Measurements from ENCODE around the gene NELFB.

NELFB gene

DNA sequence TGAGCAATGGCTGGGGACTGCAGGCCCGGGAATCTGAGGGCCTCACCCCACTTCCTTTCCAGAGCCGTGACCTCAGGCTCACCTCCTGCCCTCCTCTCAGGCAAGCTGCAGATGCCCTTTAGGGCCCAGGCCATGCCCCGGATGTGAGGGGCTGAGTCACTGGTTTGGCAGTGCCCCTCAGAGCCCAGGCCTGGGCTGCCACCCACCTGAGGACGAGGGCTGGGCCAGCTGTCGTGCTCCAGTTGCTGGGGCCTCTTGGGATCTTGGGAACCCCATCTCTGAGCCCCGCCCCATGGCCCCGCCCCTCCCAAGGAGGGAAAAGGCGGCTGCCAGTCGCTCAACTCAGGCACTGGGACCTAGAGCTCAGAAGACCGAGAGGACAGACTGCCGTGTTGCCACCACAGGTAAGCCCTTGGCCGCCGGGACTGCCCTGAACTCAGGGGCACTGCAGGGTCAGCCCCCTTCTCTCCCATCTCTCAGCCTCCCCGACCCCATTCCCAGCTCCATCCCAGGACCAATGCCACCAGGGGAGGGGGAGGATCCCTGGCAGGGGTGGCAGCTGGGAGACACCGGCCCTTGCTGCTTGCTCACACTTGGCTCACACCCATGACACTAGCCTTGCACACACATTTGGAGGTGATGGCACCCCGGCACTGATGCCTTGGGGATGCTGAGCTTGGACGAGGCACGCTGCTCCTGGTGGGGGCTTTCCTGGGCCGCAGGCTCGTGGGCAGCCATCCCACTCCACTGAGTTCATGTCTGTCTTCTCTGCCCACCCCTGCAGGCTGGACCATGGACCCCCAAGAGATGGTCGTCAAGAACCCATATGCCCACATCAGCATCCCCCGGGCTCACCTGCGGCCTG, 30.1 kb upstream of the NELFB start, which contains the start of gene CYSRT1:
TSS of gene CYSRT1 (plus strand) at position 345 of the 865 bp plus-strand sequence. CDS start at position 793, 448 bp downstream.
- no peak for DNase-seq

DNA sequence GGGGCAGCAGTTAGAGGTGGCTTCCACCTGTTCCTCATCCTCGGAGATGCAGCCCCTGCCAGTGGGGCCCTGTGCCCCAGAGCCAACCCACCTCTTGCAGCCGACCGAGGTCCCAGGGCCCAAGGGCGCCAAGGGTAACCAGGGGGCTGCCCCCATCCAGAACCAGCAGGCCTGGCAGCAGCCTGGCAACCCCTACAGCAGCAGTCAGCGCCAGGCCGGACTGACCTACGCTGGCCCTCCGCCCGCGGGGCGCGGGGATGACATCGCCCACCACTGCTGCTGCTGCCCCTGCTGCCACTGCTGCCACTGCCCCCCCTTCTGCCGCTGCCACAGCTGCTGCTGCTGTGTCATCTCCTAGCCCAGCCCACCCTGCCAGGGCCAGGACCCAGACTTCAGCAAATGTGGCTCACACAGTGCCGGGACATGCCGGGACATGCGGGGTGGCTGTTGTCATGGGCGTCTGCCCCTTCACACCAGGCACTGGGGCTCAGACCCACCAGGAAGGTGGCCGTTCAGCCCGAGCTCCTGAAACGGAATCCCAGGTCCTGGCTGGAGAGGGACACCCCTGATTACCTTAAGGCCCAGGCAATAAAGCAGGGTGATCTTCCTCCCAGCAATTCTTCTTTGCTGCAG, 29.3 kb upstream of the NELFB start:
- no peak for DNase-seq

DNA sequence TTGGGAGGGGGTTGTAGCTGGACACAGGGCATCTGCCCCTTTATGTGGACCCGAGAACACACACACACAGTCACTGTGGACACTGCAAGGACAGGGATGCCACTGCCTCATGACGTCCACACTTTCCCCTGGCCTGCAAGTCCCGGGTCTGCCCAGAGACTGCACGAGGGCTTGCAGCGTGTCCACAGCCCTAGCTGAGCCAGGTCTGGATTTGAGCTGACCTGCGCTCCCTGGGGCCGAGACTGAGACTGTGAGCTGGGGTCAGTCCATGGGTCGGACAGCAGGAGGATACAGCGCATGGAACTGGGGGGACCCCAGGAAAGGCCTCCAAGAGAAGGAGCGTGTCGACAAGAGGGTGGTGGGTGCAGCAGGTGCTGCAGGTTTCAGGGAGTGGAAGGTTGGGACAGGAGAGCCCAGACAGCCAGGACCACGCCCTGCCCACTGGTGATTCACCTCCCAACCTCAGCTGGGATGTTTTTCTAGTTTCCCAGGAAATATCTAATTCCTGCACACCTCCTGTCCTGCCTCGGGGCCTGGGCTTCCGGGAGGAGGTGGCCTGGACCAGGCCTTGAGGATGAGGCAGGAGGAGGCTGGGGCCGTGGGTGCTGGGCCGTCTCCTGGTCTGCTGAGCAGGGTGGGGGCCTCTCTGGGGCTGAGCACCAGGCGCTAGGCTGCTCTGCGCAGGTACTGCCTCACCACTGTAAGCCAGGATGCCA, 28.6 kb upstream of the NELFB start:
- no peak for DNase-seq

DNA sequence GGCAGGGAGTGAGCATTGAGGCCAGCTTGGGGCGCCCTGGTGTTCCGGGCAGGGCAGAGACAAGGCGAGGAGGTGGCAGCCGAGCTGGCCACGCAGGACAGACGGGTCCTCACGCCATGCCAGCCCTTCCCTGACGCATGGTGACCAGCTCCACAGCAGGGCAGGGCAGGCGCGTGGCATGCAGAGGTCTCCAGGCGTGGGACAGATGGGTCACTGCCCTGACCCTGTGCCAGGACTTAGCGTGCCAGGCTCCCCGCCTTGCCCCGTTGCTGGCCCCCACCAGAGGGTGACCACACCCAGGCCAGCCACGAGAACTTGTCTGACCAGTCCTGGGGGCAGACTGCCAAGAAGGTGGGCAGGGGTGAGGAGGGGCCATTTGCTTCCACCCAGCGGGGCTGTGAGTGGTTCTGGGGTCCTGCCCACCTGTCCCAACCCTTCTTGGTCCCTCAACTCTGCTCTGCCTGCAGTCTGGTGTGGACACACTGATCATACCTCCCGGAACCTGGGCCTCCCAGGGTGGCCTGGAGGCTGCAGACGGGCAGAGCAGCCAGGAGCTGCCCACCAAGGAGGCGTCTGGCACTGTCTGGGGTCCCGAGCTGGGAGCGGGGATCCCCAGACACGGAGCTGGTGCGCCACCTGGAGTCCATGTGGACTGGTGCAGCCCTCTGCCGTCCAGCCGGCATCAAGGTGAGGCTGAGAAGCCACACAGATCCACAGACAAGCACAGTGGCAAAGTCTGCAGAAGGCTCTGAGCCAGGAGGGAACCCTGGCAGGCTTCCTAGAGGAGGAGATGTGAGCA, 27.9 kb upstream of the NELFB start, which contains the start of gene RNF224:
TSS of gene RNF224 (plus strand) at position 449 of the 799 bp plus-strand sequence. CDS start 834 bp downstream, outside the sequence.
- DNase-seq = peak; percentile 76

DNA sequence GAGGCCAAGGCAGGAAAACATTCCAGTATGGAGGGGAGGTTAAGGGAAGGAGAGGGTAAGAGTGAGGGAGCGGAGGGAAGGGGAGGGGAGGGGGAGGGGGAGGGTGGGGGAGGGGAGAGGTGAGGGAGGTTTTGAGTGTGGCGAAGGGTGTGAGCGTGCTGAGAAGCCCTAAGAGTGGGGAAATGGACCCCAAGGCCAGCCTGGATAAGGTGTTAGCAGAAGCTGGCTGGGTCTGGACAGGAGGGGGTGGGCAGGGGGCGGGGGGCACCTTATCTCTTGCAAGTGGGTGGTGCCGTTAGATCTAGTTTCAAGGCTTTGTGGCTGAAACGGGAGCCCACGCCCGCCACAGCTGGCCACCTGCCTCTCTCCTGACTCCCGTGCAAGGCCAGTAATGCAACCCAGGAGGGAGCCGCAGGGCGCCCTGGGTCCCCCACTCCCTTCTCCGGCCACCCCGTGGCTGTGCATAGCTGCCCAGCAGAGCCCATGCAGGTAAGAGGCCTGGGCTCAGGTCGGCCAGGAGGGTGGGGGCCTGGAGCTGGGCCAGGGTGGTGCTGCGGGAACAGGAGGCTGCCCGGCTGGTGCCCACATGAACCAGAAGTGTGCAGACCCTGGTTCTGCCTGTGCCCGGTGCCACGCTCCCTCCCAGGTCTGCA, 27.1 kb upstream of the NELFB start:
- no peak for DNase-seq

DNA sequence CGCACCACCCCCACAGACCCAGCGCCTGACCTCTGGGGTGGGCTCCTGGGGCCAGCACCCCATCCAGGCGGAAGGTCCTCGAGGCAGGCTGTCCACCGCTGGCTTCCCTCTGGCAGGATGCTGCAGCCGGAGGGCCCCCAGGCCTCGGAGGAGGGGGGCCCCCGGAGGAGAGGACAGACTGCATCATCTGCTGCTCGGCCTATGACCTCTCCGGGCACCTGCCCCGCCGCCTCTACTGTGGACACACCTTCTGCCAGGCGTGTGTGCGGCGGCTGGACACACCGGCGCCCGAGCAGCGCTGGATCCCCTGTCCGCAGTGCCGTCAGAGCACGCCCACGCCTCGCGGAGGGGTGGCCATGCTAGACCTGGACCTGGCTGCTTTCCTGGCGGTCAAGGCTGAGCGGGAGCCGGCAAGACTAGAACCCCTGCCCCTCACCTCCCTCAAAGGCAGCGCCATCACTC, 26.6 kb upstream of the NELFB start:
- DNase-seq = no peak

DNA sequence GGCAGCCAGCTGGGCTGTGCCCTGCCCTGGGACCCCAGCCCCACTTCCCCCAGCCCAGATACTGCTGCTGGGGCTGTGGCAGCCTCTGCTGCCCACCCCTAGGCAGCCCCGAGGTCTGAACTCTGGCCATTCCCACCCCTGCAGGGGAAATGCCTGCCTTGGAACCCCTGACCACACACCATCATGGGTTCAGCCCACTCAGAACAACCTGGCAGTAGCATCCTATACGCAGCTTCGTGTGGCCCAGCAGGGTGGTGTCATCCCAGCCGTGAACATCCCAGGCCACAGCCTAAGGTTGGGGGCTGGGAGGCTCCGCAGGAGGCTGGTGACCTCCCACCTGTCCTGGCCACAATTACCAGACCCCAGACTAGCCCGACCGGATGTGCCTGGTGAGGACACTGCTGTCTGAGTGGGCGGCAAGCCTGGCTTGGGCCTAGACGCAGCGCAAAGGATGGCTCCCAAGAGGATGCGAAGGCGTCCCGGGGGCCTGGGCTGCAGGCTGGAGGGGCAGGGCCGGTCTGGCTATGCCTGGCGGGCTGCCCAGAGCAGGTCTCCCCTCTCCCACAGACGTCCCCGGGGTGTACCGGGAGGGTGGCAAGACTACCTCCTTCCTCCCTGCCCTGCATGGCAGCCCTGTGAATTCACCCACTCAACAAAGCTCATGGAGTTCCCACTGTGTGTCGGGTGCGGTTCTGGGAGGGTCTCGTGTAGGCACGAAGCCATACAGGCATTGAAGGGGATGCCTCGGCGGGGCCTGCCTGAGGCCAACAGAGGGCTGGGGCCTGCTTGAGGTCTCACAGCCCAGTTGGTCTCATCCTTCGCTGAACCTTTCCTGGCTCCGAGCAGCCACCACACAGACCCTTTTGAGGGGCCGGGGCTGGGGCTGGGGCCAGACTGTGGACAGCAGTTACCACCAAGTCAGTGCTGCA, 25.9 kb upstream of the NELFB start:
- DNase-seq = no peak

DNA sequence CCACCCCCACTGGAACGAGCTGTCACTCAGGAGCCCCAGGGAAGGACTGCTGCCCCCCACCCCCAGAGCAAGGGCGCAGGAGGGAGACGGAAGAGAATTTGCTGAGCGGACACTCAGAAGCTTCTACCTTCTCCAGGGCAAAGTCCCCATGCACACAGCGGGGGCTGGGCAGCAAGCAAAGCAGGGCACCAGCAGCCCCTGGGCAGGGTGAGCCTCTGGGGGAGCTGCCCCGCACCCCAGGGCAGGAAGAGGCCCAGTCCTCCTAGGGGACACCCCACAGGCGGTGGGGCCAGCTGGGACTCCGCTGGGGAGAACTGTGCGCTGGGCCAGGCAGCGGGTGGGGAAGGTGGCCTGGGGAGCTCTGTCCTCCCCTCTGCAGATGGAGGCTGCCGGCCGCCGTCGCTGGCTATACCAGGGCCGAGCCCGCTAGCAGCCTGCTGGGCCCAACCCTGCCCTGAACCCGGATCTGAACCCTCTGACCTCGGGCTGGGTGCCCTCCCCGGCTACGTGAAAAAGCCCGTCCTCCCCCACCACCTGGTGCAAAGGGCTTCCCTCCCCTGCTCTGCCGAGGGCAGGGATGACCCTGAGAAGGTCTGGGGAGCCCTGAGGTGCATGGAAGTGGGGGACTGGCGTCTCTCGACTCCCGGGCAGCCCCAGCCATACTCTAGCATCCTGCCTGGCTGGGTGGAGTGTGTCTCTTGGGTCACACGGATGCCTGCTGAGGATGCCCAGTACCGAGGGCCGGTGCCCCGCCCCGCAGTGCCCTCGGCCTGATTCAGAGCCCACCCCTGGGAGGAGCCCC, 25.0 kb upstream of the NELFB start:
- DNase-seq = no peak

DNA sequence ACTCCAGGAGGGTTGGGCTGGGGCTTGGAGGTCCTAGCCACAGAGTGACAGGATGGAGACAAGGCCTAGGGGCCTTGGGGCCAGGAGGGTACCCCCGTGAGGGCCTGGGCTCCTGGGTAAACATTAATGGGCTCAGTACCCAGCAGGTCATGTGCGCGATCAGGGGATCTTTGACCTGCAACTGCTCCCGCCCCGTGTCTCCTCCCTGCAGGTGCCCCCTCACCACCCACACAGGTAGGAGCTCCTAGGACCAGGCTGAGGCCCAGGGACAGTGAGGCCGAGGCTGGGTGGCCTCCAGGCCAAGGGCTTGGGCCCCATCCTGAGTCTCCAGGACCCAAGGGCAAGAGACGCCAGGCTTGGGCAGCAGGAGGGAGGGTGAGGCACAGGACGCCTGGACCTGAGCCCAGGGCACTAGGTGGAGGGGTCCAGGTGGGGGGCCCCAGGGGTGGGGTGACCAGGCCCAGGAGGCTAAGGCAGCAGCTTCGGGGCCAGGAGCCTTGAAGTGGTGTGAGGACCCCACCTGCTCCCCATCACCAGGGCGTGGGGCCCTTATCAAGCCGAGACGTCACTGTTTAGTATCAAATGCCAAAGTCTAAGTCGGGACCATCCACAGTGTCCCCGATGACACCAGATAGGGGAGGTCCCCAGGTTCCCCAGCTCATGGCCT, 24.3 kb upstream of the NELFB start, which contains the start of gene SLC34A3:
TSS of gene SLC34A3 (plus strand) at position 197 of the 667 bp plus-strand sequence. CDS start 802 bp downstream, outside the sequence.
- DNase-seq = no peak

DNA sequence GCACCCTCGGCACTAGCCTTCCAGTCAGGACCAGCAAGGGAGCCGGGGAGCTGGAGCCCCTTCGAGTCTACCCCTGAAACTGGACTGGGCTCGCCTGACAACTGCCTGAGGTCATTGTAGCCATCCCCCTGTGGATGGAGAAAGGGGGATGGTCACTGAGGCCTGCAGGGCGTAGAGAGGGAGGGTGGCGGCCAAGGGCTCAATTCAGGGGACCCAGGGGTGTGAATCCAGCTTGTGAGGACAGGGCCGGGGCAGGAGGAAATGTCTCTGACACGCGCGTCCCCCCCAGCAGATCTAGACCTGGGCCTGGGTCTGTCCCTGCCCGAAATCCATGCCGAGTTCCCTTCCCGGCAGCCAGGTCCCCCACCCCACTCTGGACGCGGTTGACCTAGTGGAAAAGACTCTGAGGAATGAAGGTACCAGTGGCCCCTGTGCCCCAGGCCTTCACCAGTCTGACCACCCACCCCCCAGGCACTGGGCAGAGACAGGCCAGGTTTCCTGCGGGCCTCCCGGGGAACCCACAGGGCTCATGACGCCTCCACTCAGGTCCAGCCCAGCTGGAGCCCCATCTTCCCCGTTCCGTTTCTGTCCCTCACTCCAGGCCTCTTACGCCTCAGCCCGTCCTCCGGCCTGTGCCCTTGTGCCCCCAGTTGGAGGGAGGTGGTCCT, 23.6 kb upstream of the NELFB start:
- DNase-seq = no peak

DNA sequence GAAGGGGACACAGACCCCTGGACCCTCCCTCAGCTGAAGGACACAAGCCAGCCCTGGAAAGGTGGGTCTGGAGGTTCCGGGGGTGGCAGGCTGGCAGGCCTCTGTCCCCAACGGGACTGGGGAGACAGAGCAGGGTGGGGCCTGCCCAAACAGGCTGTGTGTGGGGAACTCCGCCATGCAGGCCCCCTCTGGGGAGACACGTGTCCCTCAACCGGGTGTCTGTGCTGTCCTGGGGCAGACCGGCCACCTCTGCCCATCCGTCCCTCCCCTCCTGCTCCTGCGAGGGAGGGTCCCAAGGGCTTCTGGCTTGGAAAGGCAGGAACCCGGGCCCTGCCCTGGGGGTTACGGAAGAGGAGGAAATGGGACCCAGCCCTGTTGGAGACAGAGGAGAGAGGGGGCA, 23.0 kb upstream of the NELFB start:
- DNase-seq = no peak

DNA sequence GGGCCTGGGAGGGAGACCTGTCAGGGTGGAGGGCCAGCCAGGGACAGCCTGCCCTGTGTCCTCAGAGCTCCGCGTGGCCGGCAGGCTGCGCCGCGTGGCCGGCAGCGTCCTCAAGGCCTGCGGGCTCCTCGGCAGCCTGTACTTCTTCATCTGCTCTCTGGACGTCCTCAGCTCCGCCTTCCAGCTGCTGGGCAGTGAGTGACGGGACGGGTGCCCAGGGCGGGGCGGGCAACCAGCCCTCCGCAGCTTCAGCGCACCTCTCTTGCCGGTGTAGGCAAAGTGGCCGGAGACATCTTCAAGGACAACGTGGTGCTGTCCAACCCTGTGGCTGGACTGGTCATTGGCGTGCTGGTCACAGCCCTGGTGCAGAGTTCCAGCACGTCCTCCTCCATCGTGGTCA, 22.6 kb upstream of the NELFB start:
- no peak for DNase-seq

DNA sequence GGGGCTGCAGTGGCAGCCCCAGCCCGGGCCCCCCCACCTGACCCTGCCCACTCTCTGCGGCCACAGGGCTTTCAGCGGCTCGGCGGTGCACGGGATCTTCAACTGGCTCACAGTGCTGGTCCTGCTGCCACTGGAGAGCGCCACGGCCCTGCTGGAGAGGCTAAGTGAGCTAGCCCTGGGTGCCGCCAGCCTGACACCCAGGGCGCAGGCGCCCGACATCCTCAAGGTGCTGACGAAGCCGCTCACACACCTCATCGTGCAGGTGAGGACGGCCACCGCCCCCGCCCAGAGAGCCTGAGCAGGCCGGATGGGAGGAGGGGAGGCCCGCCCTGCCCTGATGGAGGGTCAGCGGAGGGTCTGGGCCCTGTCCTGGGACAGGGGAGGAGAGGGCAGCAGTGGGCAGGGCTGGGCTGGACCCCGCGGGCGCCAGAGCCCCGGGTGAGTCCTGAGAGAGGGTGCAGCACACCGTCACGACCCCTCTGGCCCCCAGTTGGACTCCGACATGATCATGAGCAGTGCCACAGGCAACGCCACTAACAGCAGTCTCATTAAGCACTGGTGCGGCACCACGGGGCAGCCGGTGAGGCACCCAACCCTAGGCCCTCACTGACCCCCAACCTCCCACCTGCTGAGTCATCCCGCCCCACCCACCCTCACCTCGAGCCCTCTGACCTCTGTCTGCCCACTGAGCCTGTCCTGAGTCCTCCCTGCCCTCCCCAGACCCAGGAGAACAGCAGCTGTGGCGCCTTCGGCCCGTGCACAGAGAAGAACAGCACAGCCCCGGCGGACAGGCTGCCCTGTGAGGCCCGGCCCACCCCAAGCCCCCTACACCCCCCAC, 21.8 kb upstream of the NELFB start:
- no peak for DNase-seq

DNA sequence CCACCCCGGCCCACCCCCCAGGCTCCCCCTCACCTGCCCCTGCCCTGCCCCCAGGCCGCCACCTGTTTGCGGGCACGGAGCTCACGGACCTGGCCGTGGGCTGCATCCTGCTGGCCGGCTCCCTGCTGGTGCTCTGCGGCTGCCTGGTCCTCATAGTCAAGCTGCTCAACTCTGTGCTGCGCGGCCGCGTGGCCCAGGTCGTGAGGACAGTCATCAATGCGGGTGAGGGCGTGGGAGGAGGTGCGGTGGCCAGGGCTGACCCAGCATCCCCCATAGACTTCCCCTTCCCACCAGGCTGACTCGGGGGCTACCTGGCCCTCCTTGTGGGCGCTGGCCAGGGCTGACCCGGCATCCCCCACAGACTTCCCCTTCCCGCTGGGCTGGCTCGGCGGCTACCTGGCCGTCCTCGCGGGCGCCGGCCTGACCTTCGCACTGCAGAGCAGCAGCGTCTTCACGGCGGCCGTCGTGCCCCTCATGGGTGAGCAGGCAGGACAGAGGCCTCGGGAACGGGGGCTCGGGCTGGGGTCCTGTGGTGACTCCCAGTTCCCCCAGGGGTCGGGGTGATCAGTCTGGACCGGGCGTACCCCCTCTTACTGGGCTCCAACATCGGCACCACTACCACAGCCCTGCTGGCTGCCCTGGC, 21.0 kb upstream of the NELFB start:
- DNase-seq = no peak

DNA sequence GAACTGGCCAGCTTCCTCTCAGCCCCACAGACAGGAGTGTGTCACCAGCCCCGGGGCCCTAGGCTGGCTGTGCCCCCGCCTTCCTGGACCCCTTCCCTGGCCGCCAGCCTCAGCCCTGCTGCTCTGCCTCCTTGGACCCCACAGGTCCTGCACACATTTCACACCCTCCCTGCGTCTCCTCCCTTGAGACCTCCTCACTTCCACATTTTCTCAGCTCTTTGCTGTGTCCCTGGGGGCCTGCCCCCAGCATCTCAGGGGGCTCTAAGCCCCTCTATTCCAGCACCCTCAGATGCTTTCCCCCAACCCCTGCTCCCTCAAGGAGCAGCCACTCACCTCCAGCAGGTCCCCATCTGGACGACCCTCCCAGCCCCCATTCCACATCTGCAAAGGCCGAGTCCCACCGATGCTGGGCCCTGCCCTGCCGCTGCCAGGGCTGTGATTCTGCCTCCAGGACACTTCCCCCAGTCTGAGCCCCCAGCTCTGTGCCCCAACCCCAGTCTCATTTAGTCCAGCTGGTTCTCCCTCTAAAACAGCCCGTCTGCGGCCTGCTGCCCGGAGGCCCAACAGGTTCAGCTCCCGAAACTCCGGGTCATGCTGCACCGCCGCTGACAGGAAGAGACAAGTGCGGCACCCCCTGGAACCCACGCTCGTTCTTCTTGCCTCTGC, 20.2 kb upstream of the NELFB start:
- no peak for DNase-seq

DNA sequence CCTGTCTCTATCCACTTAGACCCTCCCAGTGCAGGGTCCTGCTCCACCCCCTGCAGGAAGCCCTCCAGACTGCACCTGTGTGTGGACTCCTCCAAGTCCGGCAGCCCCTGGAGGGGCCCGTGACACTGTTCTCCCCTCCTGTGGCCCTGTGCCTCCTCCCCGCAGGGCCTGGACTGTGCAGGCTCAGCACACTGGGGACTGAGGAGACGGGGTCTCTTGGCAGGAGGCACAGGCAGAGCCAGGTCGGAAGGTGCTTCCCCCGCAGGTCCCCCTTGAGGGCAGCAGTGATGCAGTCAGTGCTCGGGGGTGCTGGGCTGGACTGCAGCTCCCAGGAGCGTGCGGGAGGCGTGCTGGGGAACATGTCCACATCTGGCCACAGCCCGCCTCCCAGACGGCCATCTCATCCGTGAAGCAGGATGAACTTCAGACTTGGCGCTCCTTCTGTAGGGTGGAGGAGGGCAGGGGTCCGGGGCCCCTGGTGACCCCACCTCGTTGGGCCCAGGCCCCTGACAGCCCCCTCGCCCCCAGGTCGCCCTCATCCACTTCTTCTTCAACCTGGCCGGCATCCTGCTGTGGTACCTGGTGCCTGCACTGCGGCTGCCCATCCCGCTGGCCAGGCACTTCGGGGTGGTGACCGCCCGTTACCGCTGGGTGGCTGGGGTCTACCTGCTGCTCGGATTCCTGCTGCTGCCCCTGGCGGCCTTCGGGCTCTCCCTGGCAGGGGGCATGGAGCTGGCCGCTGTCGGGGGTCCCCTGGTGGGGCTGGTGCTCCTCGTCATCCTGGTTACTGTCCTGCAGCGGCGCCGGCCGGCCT, 19.5 kb upstream of the NELFB start:
- DNase-seq = no peak
